Kidney epithelial cell (primary cell): ENCODE results near the gene BRMS1. TPM values are rescaled to one million over a fixed set of nuclear protein-coding genes. Genes with fewer than 3 reads are reported as not detected.

Experiments used
- DNase-seq: peaks from one replicate; pipeline ENCODE4 v3.0.0-alpha.2; 2010; ENCODE audit warnings: low read depth
- H3K27me3 ChIP-seq: 2 replicates; pipeline ENCODE4 v1.6.0; 2011; ENCODE audit warnings: low read length; ENCODE audit not compliant: control insufficient read depth, insufficient read depth
- H3K36me3 ChIP-seq: 2 replicates; pipeline ENCODE4 v1.5.1; 2011; ENCODE audit warnings: low read length; ENCODE audit not compliant: control insufficient read depth, insufficient read depth
- H3K4me3 ChIP-seq: 2 replicates; pipeline ENCODE4 v1.5.1; 2011; ENCODE audit warnings: low read depth, mild to moderate bottlenecking, control low read depth, low read length
- total RNA-seq: library from RNA; depleted of rRNA; stranded (reverse); fragments of >200 nt; gene quantifications from 2 replicates; pipeline ENCODE4 v1.2.3, GENCODE V29; 2015
- TF ChIP-seq, protein P1 (sequence below): IDR thresholded peaks from 2 replicates; pipeline ENCODE4 v1.5.1; 2011; ENCODE audit warnings: mild to moderate bottlenecking, moderate library complexity, low read length, control low read depth, inconsistent platforms; ENCODE audit not compliant: insufficient read depth, poor library complexity, severe bottlenecking

BRMS1 gene
- total RNA-seq, 1 donor from 2014 or later, result 84.9 TPM

DNA sequence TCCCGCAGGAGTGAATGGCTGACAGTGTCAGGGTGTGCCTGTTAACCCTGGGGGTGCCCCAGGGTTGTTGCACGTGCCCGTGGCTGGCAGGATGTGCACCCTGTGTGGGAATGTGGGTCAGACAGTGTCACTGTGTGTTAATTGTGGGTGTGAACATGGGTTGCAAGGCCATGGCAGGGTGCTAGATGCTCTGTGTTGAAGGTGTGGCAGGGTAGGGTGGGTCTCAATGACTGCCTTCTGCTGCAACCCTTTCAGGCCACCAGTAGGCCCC is 16.9 kb downstream of the BRMS1 start:
- DNase-seq, result no peak
- TF ChIP-seq, protein P1, sequence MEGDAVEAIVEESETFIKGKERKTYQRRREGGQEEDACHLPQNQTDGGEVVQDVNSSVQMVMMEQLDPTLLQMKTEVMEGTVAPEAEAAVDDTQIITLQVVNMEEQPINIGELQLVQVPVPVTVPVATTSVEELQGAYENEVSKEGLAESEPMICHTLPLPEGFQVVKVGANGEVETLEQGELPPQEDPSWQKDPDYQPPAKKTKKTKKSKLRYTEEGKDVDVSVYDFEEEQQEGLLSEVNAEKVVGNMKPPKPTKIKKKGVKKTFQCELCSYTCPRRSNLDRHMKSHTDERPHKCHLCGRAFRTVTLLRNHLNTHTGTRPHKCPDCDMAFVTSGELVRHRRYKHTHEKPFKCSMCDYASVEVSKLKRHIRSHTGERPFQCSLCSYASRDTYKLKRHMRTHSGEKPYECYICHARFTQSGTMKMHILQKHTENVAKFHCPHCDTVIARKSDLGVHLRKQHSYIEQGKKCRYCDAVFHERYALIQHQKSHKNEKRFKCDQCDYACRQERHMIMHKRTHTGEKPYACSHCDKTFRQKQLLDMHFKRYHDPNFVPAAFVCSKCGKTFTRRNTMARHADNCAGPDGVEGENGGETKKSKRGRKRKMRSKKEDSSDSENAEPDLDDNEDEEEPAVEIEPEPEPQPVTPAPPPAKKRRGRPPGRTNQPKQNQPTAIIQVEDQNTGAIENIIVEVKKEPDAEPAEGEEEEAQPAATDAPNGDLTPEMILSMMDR, result no peak
- H3K4me3 ChIP-seq, result no peak overlapping the region
- no peaks in the 10 kb centered on the region for H3K27me3 ChIP-seq
- H3K36me3 ChIP-seq, result no peaks in the 10 kb centered on the region

DNA sequence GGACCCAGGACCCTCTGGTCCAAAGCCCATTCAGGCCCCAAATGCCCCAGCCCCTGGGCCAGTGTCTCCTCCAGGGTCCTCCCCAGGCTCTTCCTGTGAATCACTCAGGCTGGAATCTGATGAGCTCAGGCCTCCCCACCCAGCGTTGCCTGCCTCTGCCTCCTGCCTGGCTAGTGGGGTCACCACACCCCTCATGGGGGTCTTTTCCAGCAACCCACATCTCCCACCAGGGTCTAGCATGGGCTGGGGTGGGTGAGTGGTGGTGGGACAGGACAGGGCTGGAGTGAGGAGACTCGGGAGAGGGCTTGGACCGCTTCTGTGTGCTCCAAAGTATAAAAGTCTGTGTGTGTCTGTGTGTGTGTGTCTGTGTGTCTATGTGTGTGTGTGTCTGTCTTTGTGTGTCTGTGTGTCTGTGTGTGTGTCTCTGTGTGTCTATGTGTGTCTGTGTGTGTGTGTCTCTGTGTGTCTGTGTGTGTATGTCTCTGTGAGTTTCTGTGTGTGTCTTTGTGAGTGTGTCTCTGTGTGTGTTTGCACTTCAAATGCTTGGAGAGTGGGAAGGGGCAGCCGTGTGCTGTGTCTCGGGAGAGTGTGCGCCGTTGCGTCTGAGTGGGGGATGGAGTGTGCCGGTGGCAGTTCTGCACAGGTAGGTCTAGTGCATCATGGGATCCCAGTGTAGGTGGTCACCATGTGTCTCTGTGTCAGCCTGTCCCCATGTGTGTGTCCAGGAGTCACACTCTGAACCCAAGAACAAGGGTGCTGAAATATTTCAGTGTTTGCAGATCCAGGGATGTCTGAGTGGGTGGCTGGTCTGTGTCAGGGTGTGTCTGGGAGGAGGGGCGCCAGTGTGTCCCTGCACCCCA is 17.5 kb downstream of the BRMS1 start:
- Histone ChIP-seq H3K36me3 (no peaks in the 10 kb centered on the region), H3K27me3 (no peaks in the 10 kb centered on the region), H3K4me3 (no peak overlapping the region)
- no peak for DNase-seq
- TF ChIP-seq, protein P1, result no peak

DNA sequence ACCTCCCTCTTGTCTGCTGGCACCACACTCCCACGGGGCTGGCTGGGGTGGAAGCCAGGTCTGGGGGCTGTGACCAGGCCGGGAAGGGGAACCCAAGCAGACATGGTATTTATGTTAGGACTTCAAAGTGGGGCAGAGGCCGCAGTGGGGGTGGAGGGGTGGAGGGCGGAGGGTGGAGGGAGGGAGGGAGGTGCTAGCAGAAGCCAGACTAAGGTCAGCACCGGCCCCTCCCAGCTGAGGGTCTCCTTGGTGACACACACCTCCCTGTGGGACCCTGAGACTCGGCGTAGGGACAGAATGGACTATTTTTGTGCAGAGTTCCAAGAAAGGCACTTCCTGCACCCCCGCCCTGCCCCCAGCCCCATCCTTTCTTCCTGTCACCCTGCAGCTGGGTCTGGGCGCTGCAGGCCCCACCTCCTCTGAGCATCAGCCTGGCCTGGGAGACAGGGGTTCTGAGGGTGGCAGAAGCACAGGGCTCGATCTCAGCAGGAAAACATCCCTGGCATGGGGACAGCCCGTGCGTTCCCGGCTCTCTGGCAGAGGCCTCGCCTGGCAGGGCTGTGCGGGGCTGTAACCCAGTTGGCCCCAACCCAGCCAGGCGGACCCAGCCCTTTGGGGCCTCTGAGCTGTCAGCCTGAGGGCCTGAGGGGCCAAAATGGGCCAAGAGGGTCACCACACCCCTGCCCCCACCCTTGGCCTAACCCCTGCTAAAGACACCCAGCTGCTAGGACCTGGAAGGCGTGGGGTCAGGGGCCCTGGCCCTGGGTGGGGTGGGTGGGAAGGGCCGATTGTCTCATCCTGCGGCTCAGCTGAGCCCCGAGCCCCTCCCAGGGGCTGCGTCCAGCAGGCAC is 18.4 kb downstream of the BRMS1 start:
- H3K27me3 ChIP-seq, result no peaks in the 10 kb centered on the region
- no peak for DNase-seq
- no peaks in the 10 kb centered on the region for H3K36me3 ChIP-seq
- no peak overlapping the region for H3K4me3 ChIP-seq
- TF ChIP-seq, protein P1, result no peak

DNA sequence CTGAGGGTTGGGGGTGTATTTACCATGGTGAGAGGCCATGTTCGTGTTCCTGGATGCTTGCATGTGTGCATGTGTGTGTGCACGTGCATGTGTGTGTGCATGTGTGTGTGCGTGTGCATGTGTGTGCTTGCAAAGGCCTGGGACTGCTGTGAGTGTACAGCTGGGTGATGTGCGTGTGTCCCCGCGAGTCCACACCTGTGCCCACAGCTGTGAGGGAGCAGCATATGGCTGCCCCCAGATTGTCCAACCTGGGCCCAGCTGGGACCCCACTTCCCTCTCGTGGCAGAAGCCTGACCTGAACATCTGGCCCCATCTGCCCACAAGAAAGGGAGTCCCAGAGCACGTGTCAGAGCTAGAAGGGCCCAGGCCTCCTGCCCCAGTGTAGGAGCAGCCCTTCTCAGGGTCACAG is 19.6 kb downstream of the BRMS1 start:
- DNase-seq, result no peak
- Histone ChIP-seq H3K4me3 (no peak overlapping the region), H3K36me3 (no peaks in the 10 kb centered on the region), H3K27me3 (no peaks in the 10 kb centered on the region)
- TF ChIP-seq, protein P1, result no peak

DNA sequence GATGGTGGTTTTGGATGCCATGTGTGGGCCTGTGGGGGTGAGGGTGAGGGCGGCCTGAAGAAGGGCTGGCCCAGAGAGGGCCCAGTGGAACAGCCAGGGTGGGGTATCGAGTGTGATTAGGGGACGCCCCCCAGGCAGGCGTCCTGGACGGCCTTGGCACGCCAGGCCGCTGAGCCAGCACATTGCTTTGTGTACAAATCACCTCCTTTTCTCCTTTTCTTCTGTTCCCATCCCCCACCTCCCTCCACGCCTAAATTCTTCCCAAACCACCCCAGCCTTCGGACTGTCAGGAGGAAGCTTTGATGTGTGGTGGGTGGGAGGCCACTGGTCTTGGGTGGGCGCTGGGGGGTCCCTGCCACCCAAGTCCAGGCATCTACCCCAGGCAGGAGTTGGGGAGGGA is 20.2 kb downstream of the BRMS1 start:
- H3K36me3 ChIP-seq, result no peaks in the 10 kb centered on the region

More for the DNA sequence above, 20.2 kb downstream of the BRMS1 start:
- no peak for DNase-seq
- TF ChIP-seq, protein P1, result no peak
- Histone ChIP-seq H3K27me3 (no peaks in the 10 kb centered on the region), H3K4me3 (no peak overlapping the region)
